H1 (cell line): ENCODE measurements around the gene TMSB10. TPM values are rescaled to one million over a fixed set of nuclear protein-coding genes. Genes with fewer than 3 reads are reported as not detected.
A peak's percentile ranks its signal among the peaks of the same experiment; 100 is the strongest.

Source experiments
- CTCF ChIA-PET: fragments of 300-600 bp; sonication (Branson Sonifier 250); formaldehyde crosslinking; loops from one replicate; lab custom pipeline; 2021; ENCODE audit not compliant: partially characterized antibody; lab: Charles Lee
- POLR2A ChIA-PET: fragments of 300-600 bp; sonication (Branson Sonifier 250); formaldehyde crosslinking; loops from one replicate; lab custom pipeline; 2021; ENCODE audit warnings: inconsistent platforms; ENCODE audit not compliant: partially characterized antibody; lab: Charles Lee
- DNase-seq, 2 experiments: peaks; one replicate each; pipeline versions ENCODE4 v3.0.0 to v3.0.0-alpha.2; 2010 to 2022; ENCODE audit warnings: low spot score in 2 of 2, low read depth in 1 of 2, mixed read lengths in 1 of 2
- FAIRE-seq: peaks from 2 replicates; lab custom pipeline; 2011; peaks lifted over from hg19 to GRCh38; lab: Jason Lieb, UNC
- H2AFZ ChIP-seq: 2 replicates; pipeline ENCODE4 v1.8.1; 2012; ENCODE audit warnings: low read length, inconsistent platforms
- H2AK5ac ChIP-seq: 2 replicates; pipeline ENCODE4 v1.6.1; 2013; ENCODE audit warnings: low read depth, low read length
- H2BK120ac ChIP-seq: replicated peaks from 2 replicates; pipeline ENCODE3; 2013; ENCODE audit warnings: low read depth, low read length, inconsistent platforms
- H2BK12ac ChIP-seq: 2 replicates; pipeline ENCODE4 v1.6.1; 2013; ENCODE audit warnings: low read depth, low read length
- H2BK15ac ChIP-seq: 2 replicates; pipeline ENCODE4 v1.6.1; 2013; ENCODE audit warnings: low read length
- H2BK20ac ChIP-seq: 2 replicates; pipeline ENCODE4 v1.6.1; 2013; ENCODE audit warnings: low read length
- H2BK5ac ChIP-seq: 2 replicates; pipeline ENCODE4 v1.6.1; 2013; ENCODE audit warnings: low read depth, low read length
- H3K14ac ChIP-seq: 2 replicates; pipeline ENCODE4 v1.6.1; 2013; ENCODE audit warnings: inconsistent platforms; ENCODE audit not compliant: insufficient read length
- H3K18ac ChIP-seq: 2 replicates; pipeline ENCODE4 v1.6.1; 2013; ENCODE audit warnings: low read length; ENCODE audit errors: extremely low read depth
- H3K23ac ChIP-seq: 2 replicates; pipeline ENCODE4 v1.6.1; 2013; ENCODE audit warnings: inconsistent platforms; ENCODE audit not compliant: insufficient read length
- H3K23me2 ChIP-seq: 2 replicates; pipeline ENCODE4 v1.6.1; 2013; ENCODE audit warnings: low read depth, low read length
- H3K27ac ChIP-seq: 2 replicates; pipeline ENCODE4 v1.6.1; 2011; ENCODE audit warnings: low read depth, low read length, inconsistent platforms
- H3K27me3 ChIP-seq, 4 experiments: replicated peaks in 1 of 4; 1 replicate in 1 of 4; 2 replicates in 3 of 4; pipeline versions ENCODE4 v1.6.1 to v1.8.1; 2011 to 2013; ENCODE audit warnings: low read length in 3 of 4, mild to moderate bottlenecking in 3 of 4, inconsistent platforms in 2 of 4, mixed read lengths in 2 of 4, moderate library complexity in 1 of 4; ENCODE audit not compliant: control insufficient read depth in 3 of 4, insufficient read depth in 3 of 4; ENCODE audit errors: extremely low read depth in 1 of 4
- H3K36me3 ChIP-seq, 4 experiments: 2 replicates each; pipeline versions ENCODE4 v1.6.1 to v1.8.1; 2011 to 2013; ENCODE audit warnings: mild to moderate bottlenecking in 4 of 4, low read length in 3 of 4, moderate library complexity in 2 of 4, control low read depth in 1 of 4, inconsistent platforms in 1 of 4; ENCODE audit not compliant: insufficient read depth in 4 of 4, control insufficient read depth in 2 of 4
- H3K4ac ChIP-seq: replicated peaks from 2 replicates; pipeline ENCODE3; 2013; ENCODE audit warnings: low read length, low read depth, mixed read lengths, inconsistent platforms; ENCODE audit not compliant: insufficient read length
- H3K4me1 ChIP-seq, 4 experiments: replicated peaks in 1 of 4; 1 replicate in 1 of 4; 2 replicates in 3 of 4; pipeline versions ENCODE4 v1.6.1 to v1.8.1; 2011 to 2013; ENCODE audit warnings: low read length in 3 of 4, inconsistent platforms in 2 of 4, mixed read lengths in 1 of 4; ENCODE audit not compliant: insufficient read depth in 4 of 4, control insufficient read depth in 3 of 4
- H3K4me2 ChIP-seq, 2 experiments: 2 replicates each; pipeline versions ENCODE4 v1.6.1 to v1.8.1; 2011 to 2013; ENCODE audit warnings: low read depth in 2 of 2, low read length in 2 of 2, control low read depth in 1 of 2, inconsistent platforms in 1 of 2, mild to moderate bottlenecking in 1 of 2; ENCODE audit not compliant: insufficient read depth in 1 of 2
- H3K4me3 ChIP-seq, 4 experiments: fragments of 200-600, 300-600 bp in 1 of 4; sonication (generic), shearing (Covaris generic), sonication (Bioruptor Twin) in 1 of 4; 2 replicates each; pipeline versions ENCODE4 v1.5.1 to v1.8.1; 2011 to 2016; ENCODE audit warnings: low read length in 4 of 4, low read depth in 3 of 4, control low read depth in 2 of 4, inconsistent platforms in 2 of 4, mild to moderate bottlenecking in 2 of 4, mixed read lengths in 1 of 4, moderate library complexity in 1 of 4; ENCODE audit not compliant: insufficient read depth in 2 of 4; ENCODE audit errors: extremely low read depth in 1 of 4
- H3K56ac ChIP-seq: replicated peaks from 2 replicates; pipeline ENCODE3; 2013; ENCODE audit warnings: low read depth, mild to moderate bottlenecking, mixed read lengths, low read length, inconsistent platforms; ENCODE audit not compliant: insufficient read length
- H3K79me1 ChIP-seq: 2 replicates; pipeline ENCODE4 v1.6.1; 2013; ENCODE audit warnings: low read depth, low read length, control low read depth
- H3K79me2 ChIP-seq, 2 experiments: 2 replicates each; pipeline versions ENCODE4 v1.6.1 to v1.8.1; 2012 to 2013; ENCODE audit warnings: low read length in 2 of 2, mild to moderate bottlenecking in 2 of 2, inconsistent platforms in 1 of 2; ENCODE audit not compliant: insufficient read depth in 2 of 2, control insufficient read depth in 1 of 2
- H3K9ac ChIP-seq, 4 experiments: replicated peaks in 1 of 4; 1 replicate in 1 of 4; 2 replicates in 3 of 4; pipeline versions ENCODE4 v1.6.1 to v1.8.1; 2011 to 2013; ENCODE audit warnings: low read depth in 3 of 4, low read length in 3 of 4, control low read depth in 2 of 4, mild to moderate bottlenecking in 2 of 4, moderate library complexity in 2 of 4, inconsistent platforms in 1 of 4; ENCODE audit errors: extremely low read depth in 1 of 4
- H3K9me3 ChIP-seq, 2 experiments: 2 replicates each; pipeline versions ENCODE4 v1.6.1 to v1.8.1; 2012 to 2013; ENCODE audit warnings: mild to moderate bottlenecking in 2 of 2, moderate library complexity in 2 of 2, control low read depth in 1 of 2, inconsistent platforms in 1 of 2, low read depth in 1 of 2, low read length in 1 of 2, mixed read lengths in 1 of 2; ENCODE audit not compliant: insufficient read depth in 2 of 2
- H4K20me1 ChIP-seq, 2 experiments: replicated peaks in 1 of 2; 2 replicates each; pipeline versions ENCODE3 to v1.8.1; 2011 to 2013; ENCODE audit warnings: inconsistent platforms in 2 of 2, low read length in 2 of 2, mild to moderate bottlenecking in 1 of 2; ENCODE audit not compliant: insufficient read depth in 2 of 2, control insufficient read depth in 1 of 2
- H4K5ac ChIP-seq: 2 replicates; pipeline ENCODE4 v1.6.1; 2013; ENCODE audit warnings: low read length, low read depth, mixed read lengths, inconsistent platforms; ENCODE audit not compliant: insufficient read length
- H4K8ac ChIP-seq: 2 replicates; pipeline ENCODE4 v1.8.0; 2013; ENCODE audit warnings: mild to moderate bottlenecking, moderate library complexity, low read length, inconsistent platforms; ENCODE audit not compliant: insufficient read depth; ENCODE audit errors: extremely low read depth
- H4K91ac ChIP-seq: replicated peaks from 2 replicates; pipeline ENCODE3; 2013; ENCODE audit warnings: low read length, mixed read lengths, inconsistent platforms; ENCODE audit not compliant: insufficient read length
- BACH1 ChIP-seq: IDR thresholded peaks from 2 replicates; pipeline ENCODE4 v1.6.1; 2012; ENCODE audit warnings: low read length, improper control_type of control experiment
- BRCA1 ChIP-seq: IDR thresholded peaks from 2 replicates; pipeline ENCODE4 v1.6.1; 2012; ENCODE audit warnings: low read depth, low read length, improper control_type of control experiment
- SIN3A ChIP-seq, 2 experiments: IDR thresholded peaks in 1 of 2; conservative IDR thresholded peaks in 1 of 2; 2 replicates each; pipeline ENCODE4 v1.6.1; 2011 to 2012; ENCODE audit warnings: low read length in 2 of 2, improper control_type of control experiment in 1 of 2, low read depth in 1 of 2, mild to moderate bottlenecking in 1 of 2
- WGBS, 2 experiments: shearing (Covaris generic) in 1 of 2; methylation state at CpG; one replicate each; pipeline versions ENCODE4 v1.1.6 to v1.1.7; 2013 to 2015; ENCODE audit warnings: low lambda C conversion rate in 2 of 2, mixed read lengths in 2 of 2, inconsistent platforms in 1 of 2, low coverage in 1 of 2, missing lambda C conversion rate in 1 of 2; ENCODE audit not compliant: insufficient replicate concordance in 2 of 2, insufficient coverage in 1 of 2, insufficient read length in 1 of 2; ENCODE audit errors: extremely low coverage in 1 of 2, missing lambda C conversion rate in 1 of 2; 5-methylcytosine and 5-hydroxymethylcytosine counted together
- polyA plus RNA-seq, 7 experiments: library from polyadenylated mRNA; depleted of rRNA in 3 of 7; stranded (reverse) in 5 of 7; unstranded in 2 of 7; fragments of >200 nt in 5 of 7; fragments of 200-250 nt in 2 of 7; gene quantifications; 1 replicate in 5 of 7; 2 replicates in 1 of 7; 4 replicates in 1 of 7; pipeline versions ENCODE4 v1.2.1 to v1.2.3, GENCODE V29; 2011 to 2013; ENCODE audit warnings: missing spikeins in 2 of 7, mixed read lengths in 2 of 7
- total RNA-seq: library from RNA; stranded (reverse); fragmentation: NEBNext Ultra II Directional; extraction: Animal tissue kit (Norgen Biotek cat#: 25700); gene quantifications from 2 replicates; pipeline ENCODE4 v1.2.1, GENCODE V29; 2021

Gene TMSB10
- total and polyA plus RNA-seq, 2 of the 8 experiments (the other 6 are each of a cell fraction or from before 2014, with no cell fraction given): 593 to 1,075 TPM

GRCh38 chr2:84906108-84906899, 848 bp downstream of the TMSB10 start:
- peaks cover 20% of the 10 kb centered on the region for H3K23me2 ChIP-seq
- H3K27me3 ChIP-seq: peaks cover 0 to 10% (median 8%) of the 10 kb centered on the region in 4 experiments; a peak in 6 of 7 replicates
- H3K4ac ChIP-seq: peak overlapping the region; percentile 94
- no peak overlapping the region for H2BK15ac ChIP-seq
- H3K4me1 ChIP-seq: peaks cover 0 to 14% (median 7%) of the 10 kb centered on the region in 4 experiments
- peak overlapping the region; percentile 62; the same call in 1 of the 2 replicates for H3K27ac ChIP-seq
- peaks cover 0 to 9% of the 10 kb centered on the region in 2 experiments for H4K20me1 ChIP-seq
- FAIRE-seq (no peak), DNase-seq (no peak)
- no peak overlapping the region for H3K23ac ChIP-seq
- peak overlapping the region; percentile 66 for H4K8ac ChIP-seq
- no peak overlapping the region for H2AK5ac ChIP-seq
- no peaks in the 10 kb centered on the region for H3K79me1 ChIP-seq
- H2AFZ ChIP-seq: no peak overlapping the region
- H3K4me2 ChIP-seq: peak overlapping the region; percentile 84 to 99
- no peak overlapping the region for H4K5ac ChIP-seq
- H3K9ac ChIP-seq: peak overlapping the region; percentile 63 to 79 (median 71)
- peak overlapping the region; percentile 51; the same call in 1 of the 2 replicates for H3K18ac ChIP-seq
- peak overlapping the region; percentile 82 to 99 (median 90) for H3K4me3 ChIP-seq
- H2BK12ac ChIP-seq: no peak overlapping the region; the same call in 1 of the 2 replicates
- H3K79me2 ChIP-seq: peaks cover 0 to 12% of the 10 kb centered on the region in 2 experiments; a peak in 1 of 4 replicates
- H3K9me3 ChIP-seq: no peaks in the 10 kb centered on the region; a peak in 1 of 4 replicates
- H2BK120ac ChIP-seq: no peak overlapping the region
- POLR2A ChIA-PET: interaction anchor here (0.8 to 3.3 kb wide), 13 partner anchors 11 to 106 kb away, joined by 3 to 25 read pairs (median 5); no protein-coding TSS in a partner anchor
- CTCF ChIA-PET: interaction anchor here (0.6 to 3.5 kb wide), 3 partner anchors 14 to 379 kb away, joined by 3 to 22 read pairs (median 4); no protein-coding TSS in a partner anchor
- H2BK5ac ChIP-seq: peak overlapping the region; percentile 82; the same call in 1 of the 2 replicates
- no peak overlapping the region for H3K14ac ChIP-seq
- WGBS, 2 experiments: 7% methylated on average over 32 of the region's 38 CpGs; no CpG with 5 or more reads in 1 of the 2 experiments
- H3K36me3 ChIP-seq: peaks cover 0 to 8% (median 0%) of the 10 kb centered on the region in 4 experiments; a peak in 3 of 8 replicates
- no peak overlapping the region for H3K56ac ChIP-seq
- H2BK20ac ChIP-seq: no peak overlapping the region
- peak overlapping the region; percentile 92 for H4K91ac ChIP-seq
- TF ChIP-seq SIN3A (conservative IDR thresholded peaks at IDR 0.05 in 1 of 2, IDR thresholded peaks at IDR 0.05 in 1 of 2; ENCODE audit: low read depth in 1 of 2, low read length in 2 of 2) (peak in 1 of 2 experiments; percentile 35; a peak in 1 of 4 replicates), BACH1 (no peak), BRCA1 (no peak)
